Suprapubic skin (tissue), 4 donors: ENCODE measurements around the gene PCSK5.

ENCODE experiments used
- CTCF ChIP-seq, 2 donors: fragments of 200-600 bp in 1 of 2; fragments of 450-650 bp in 1 of 2; sonication (generic) in 1 of 2; IDR thresholded peaks; one replicate each; pipeline ENCODE4 v1.5.1; 2016 to 2019; ENCODE audit warnings: antibody characterized with exemption in 2 of 2, mild to moderate bottlenecking in 1 of 2, moderate library complexity in 1 of 2
- EP300 ChIP-seq: sonication (generic); formaldehyde crosslinking; IDR thresholded peaks from one replicate; pipeline ENCODE4 v1.6.1; 2017; ENCODE audit warnings: antibody characterized with exemption
- POLR2A ChIP-seq, 2 donors: fragments of 450-650 bp; IDR thresholded peaks; one replicate each; pipeline ENCODE4 v1.6.1; 2017; ENCODE audit warnings: antibody characterized with exemption in 2 of 2, mild to moderate bottlenecking in 2 of 2, moderate library complexity in 2 of 2
- POLR2AphosphoS5 ChIP-seq, 3 donors: sonication (generic); formaldehyde crosslinking; IDR thresholded peaks; one replicate each; pipeline ENCODE4 v1.6.1; 2017; ENCODE audit warnings: antibody characterized with exemption in 3 of 3

- no peak for TF ChIP-seq CTCF (IDR thresholded peaks at IDR 0.05)
- no peak for TF ChIP-seq POLR2A (IDR thresholded peaks at IDR 0.05)
- no peak for TF ChIP-seq POLR2AphosphoS5 (IDR thresholded peaks at IDR 0.05)
- TF ChIP-seq EP300 = no peak
Observed at GRCh38 chr9:76399856-76400255, 509.4 kb downstream of the PCSK5 start.
